Stomach (tissue), 9 donors: ENCODE data around the gene GRIN3A. TPM values are rescaled to one million over a fixed set of nuclear protein-coding genes. Genes with fewer than 3 reads are reported as not detected.

ENCODE experiments used
- DNase-seq, 2 donors: peaks; one replicate each; pipeline versions ENCODE4 v3.0.0 to v3.0.0-alpha.2; 2013 to 2019
- H3K27ac ChIP-seq, 5 donors: fragments of 200-600 bp in 4 of 5; sonication (generic) in 4 of 5; one replicate each; pipeline ENCODE4 v1.5.1; 2013 to 2019; ENCODE audit warnings: mild to moderate bottlenecking in 1 of 5, moderate library complexity in 1 of 5
- H3K27me3 ChIP-seq, 3 donors: fragments of 200-600 bp; sonication (generic); one replicate each; pipeline ENCODE4 v1.5.1; 2017 to 2019; ENCODE audit warnings: mixed run types in 1 of 3
- H3K36me3 ChIP-seq, 4 donors: fragments of 200-600 bp; sonication (generic); 1 replicate in 3 of 4; 2 replicates in 1 of 4; pipeline ENCODE4 v1.5.1; 2016 to 2019
- H3K4me1 ChIP-seq, 4 donors: fragments of 200-600 bp; sonication (generic); one replicate each; pipeline ENCODE4 v1.5.1; 2016 to 2019
- H3K4me3 ChIP-seq, 4 donors: fragments of 200-600 bp; sonication (generic) in 3 of 4; one replicate each; pipeline ENCODE4 v1.5.1; 2016 to 2019; ENCODE audit warnings: mild to moderate bottlenecking in 1 of 4
- H3K9me3 ChIP-seq, 4 donors: fragments of 200-600 bp; sonication (generic); one replicate each; pipeline ENCODE4 v1.5.1; 2016 to 2019
- EP300 ChIP-seq: sonication (generic); formaldehyde crosslinking; IDR thresholded peaks from one replicate; pipeline ENCODE4 v1.6.1; 2017; ENCODE audit warnings: antibody characterized with exemption
- POLR2A ChIP-seq, 4 donors: fragments of 450-650 bp; IDR thresholded peaks; one replicate each; pipeline ENCODE4 v1.6.1; 2016; ENCODE audit warnings: antibody characterized with exemption in 4 of 4, control low read depth in 2 of 4, mild to moderate bottlenecking in 1 of 4, moderate library complexity in 1 of 4
- POLR2AphosphoS5 ChIP-seq, 3 donors: sonication (generic); formaldehyde crosslinking; IDR thresholded peaks; one replicate each; pipeline ENCODE4 v1.6.1; 2016; ENCODE audit warnings: antibody characterized with exemption in 3 of 3
- WGBS, 5 donors: extraction: QIAGEN DNeasy Blood & Tissue Kit in 3 of 5; methylation state at CpG; one replicate each; pipeline versions ENCODE4 v1.1.5 to v1.1.7; 2013 to 2018; 5-methylcytosine and 5-hydroxymethylcytosine counted together
- intact Hi-C: fragments of 100-400 bp; cut with DNase I; formaldehyde crosslinking; loops from one replicate; pipeline ENCODE4 v1.15.1; 2023; ENCODE audit warnings: low total_unique reads
- polyA plus RNA-seq, 3 donors: library from polyadenylated mRNA; stranded (reverse); fragments of 200-250 nt; gene quantifications; one replicate each; pipeline ENCODE4 v1.2.3, GENCODE V29; 2013
- total RNA-seq, 5 donors: library from RNA; depleted of rRNA; stranded (reverse); fragments of >200 nt; gene quantifications; one replicate each; pipeline versions ENCODE4 v1.1.0 to v1.2.3, GENCODE V29; 2014 to 2016
- TF ChIP-seq, protein P1 (sequence below), 7 experiments: fragments of 450-650 bp in 4 of 7; fragments of 200-600 bp in 3 of 7; sonication (generic) in 3 of 7; IDR thresholded peaks; one replicate each; pipeline ENCODE4 v1.5.1; 2016 to 2019; ENCODE audit warnings: antibody characterized with exemption in 7 of 7, control low read depth in 2 of 7, mild to moderate bottlenecking in 1 of 7
- donor health status: healthy with polysubstance abuse.
- donor health status: Bipolar disorder and iron deficiency.
- donor health status: healthy.

Gene GRIN3A
- total and polyA plus RNA-seq, 8 donors, result 0.18 TPM; not detected in 7

DNA sequence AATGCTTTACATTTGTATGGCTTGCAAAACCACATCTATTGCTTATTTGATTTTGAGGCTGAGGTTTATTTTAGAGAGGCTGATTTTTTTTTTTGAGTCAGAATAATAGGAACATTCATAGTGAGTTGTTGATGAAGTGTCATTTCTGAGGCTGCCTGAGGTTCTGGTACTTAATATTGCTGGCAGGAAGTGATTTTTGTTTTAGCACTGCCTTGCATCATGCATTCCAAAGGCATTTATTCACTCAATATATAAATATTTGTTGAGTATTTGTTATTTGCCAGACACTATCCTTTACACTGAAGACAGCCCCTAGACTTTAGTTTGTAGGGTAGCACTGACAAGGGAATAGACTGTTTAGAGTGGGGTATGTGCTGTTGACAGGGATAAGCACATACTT lies 202.1 kb downstream of the GRIN3A start:
- Histone ChIP-seq H3K9me3 (no peaks in the 10 kb centered on the region), H3K27me3 (no peaks in the 10 kb centered on the region), H3K4me1 (peaks cover 14 to 44% (median 30%) of the 10 kb centered on the region in 4 donors), H3K36me3 (peaks cover 13 to 59% (median 58%) of the 10 kb centered on the region in 4 donors), H3K27ac (no peak overlapping the region), H3K4me3 (no peak overlapping the region)
- TF ChIP-seq, protein P1, sequence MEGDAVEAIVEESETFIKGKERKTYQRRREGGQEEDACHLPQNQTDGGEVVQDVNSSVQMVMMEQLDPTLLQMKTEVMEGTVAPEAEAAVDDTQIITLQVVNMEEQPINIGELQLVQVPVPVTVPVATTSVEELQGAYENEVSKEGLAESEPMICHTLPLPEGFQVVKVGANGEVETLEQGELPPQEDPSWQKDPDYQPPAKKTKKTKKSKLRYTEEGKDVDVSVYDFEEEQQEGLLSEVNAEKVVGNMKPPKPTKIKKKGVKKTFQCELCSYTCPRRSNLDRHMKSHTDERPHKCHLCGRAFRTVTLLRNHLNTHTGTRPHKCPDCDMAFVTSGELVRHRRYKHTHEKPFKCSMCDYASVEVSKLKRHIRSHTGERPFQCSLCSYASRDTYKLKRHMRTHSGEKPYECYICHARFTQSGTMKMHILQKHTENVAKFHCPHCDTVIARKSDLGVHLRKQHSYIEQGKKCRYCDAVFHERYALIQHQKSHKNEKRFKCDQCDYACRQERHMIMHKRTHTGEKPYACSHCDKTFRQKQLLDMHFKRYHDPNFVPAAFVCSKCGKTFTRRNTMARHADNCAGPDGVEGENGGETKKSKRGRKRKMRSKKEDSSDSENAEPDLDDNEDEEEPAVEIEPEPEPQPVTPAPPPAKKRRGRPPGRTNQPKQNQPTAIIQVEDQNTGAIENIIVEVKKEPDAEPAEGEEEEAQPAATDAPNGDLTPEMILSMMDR (IDR thresholded peaks at IDR 0.05), result no peak
- TF ChIP-seq EP300 (no peak), POLR2AphosphoS5 (IDR thresholded peaks at IDR 0.05) (no peak), POLR2A (IDR thresholded peaks at IDR 0.05) (no peak)
- intact Hi-C loops, result no loop called here
- DNase-seq, result no peak

DNA sequence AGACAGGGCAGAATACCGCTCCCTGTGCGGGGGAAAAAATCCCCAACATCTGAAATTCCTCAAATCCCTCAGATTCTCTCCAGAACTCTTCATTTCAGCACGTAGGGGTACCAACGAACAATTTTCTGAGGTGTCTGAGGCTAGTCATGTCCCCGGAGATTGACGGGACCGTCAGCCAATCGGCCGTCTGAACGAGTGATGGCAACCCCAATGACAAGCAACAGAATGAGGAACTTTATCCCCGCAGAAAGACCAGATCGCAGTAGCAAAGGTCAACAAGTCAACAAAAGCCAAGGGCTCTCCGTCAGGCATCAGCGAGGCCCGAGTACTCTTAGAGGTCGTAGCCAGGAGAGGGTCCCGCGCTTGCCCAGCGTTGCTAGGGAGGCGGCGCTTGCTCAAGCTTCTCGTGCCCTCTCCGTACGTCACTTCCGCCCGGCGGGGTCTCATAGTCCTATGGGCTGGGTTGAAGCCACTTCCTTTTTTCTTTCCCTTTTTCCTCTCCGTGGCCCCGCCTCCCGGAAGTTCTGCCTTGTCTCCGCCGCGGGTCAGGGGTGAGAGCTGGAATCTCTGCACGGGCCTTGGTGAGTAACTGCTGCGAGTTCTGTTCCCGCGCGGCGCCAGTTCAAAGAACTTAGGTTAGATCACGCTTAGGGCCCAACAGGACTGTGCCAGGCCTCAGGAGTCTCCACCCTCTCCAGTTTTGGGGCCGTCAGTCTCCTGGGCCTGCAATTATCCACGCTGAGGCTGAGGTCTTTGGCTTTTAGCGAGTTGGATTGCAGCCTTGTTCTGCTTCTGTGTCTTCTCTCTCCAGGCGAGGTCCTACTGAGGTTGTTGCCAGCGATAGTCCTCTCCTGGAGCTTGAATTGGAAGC lies 204.9 kb downstream of the GRIN3A start, which contains the start of gene RNF20:
Gene RNF20, plus strand, starts transcription at position 520 of the 871 bp plus-strand sequence. CDS start 1,571 bp downstream, outside the sequence.
- peak within 1 kb of the TSS; percentile 63 to 83 (median 71) for H3K4me3 ChIP-seq
- 0 to 1% (median 0%) methylated on average over 41 to 45 of the region's 45 CpGs for WGBS, 5 donors
- peaks cover 14 to 44% (median 28%) of the 10 kb centered on the region in 4 donors for H3K4me1 ChIP-seq
- no peaks in the 10 kb centered on the region for H3K9me3 ChIP-seq
- H3K27ac ChIP-seq, result peak within 1 kb of the TSS; percentile 83 to 96 (median 92)
- intact Hi-C loops, result no loop called here
- TF ChIP-seq POLR2AphosphoS5 (IDR thresholded peaks at IDR 0.05) (peak; percentile 25 to 87 (median 56)), POLR2A (IDR thresholded peaks at IDR 0.05) (no peak)
- TF ChIP-seq, protein P1 (IDR thresholded peaks at IDR 0.05), result peak in 1 of 7 experiments; percentile 8
- peak; percentile 100 for DNase-seq
- no peaks in the 10 kb centered on the region for H3K27me3 ChIP-seq
- peaks cover 0 to 32% (median 31%) of the 10 kb centered on the region in 4 donors for H3K36me3 ChIP-seq

DNA sequence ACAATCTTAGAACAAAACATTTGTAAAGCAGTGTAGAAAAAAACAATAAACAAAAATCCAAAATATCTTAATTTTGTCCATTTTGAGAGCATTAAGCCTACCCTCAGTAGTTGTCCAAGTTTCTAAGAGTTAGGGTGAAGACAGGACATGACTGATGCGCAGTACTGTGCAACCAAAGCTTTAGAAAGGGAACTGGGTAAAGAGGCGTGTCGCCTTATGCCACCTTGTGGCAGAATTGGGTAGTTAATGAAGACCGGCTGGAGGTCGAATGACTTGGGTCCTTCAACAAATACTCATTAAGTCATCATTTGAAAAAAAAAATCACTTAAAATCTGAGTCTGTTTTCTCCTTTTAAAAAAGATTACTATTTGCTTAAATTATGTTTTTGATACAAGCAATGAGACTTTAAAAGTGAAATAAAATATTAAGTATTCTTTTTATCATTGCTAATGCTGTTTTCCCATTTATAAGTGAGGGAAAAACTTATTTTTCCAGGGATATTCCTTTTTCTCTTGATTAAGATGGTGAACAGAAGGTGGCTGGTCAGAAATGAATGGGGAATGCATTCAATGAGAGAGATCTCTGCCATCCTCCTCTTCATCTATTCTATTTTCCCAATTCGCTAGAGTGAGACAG lies 208.3 kb downstream of the GRIN3A start:
- intact Hi-C loops, result no loop called here
- no peaks in the 10 kb centered on the region for H3K27me3 ChIP-seq
- no peak for TF ChIP-seq EP300
- TF ChIP-seq, protein P1 (IDR thresholded peaks at IDR 0.05), result peak in 5 of 7 experiments; percentile 69 to 87 (median 81)

DNA sequence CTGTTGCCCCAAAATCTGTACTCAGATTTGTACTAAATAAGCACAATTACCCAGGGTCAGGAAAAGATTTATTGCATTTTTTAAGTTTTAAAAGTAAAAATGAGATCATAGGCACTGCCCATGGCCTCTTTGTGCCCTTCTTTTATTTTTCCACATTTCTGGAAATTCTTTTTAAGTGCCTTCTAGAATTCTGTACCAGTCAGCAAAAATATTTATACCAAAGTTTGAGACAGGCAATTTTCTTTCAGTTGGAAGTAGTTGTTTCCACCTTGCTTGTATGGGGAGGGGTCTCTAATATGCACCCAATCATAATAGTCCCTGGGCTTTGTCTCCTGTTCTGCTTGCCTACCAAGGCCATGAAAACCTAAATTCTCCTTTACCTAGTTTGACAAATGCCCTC lies 210.4 kb downstream of the GRIN3A start:
- no peak for TF ChIP-seq POLR2A (IDR thresholded peaks at IDR 0.05)
- no peak for TF ChIP-seq EP300
- TF ChIP-seq, protein P1 (IDR thresholded peaks at IDR 0.05), result no peak
- TF ChIP-seq POLR2AphosphoS5 (IDR thresholded peaks at IDR 0.05), result no peak

More for the DNA sequence above, 208.3 kb downstream of the GRIN3A start:
- peaks cover 9 to 18% (median 12%) of the 10 kb centered on the region in 4 donors for H3K4me1 ChIP-seq
- no peaks in the 10 kb centered on the region for H3K9me3 ChIP-seq
- H3K4me3 ChIP-seq, result no peak overlapping the region
- 17 to 19% (median 17%) methylated on average over 6 of the region's 6 CpGs for WGBS, 5 donors
- peak; percentile 71 to 88 for DNase-seq
- H3K36me3 ChIP-seq, result peaks cover 0 to under 1% (median 0%) of the 10 kb centered on the region in 4 donors
- H3K27ac ChIP-seq, result no peak overlapping the region

More for the DNA sequence above, 210.4 kb downstream of the GRIN3A start:
- Histone ChIP-seq H3K36me3 (no peaks in the 10 kb centered on the region), H3K9me3 (no peaks in the 10 kb centered on the region), H3K4me1 (peaks cover 0 to 4% (median 0%) of the 10 kb centered on the region in 4 donors), H3K27me3 (peaks cover 0 to 5% (median 0%) of the 10 kb centered on the region in 3 donors), H3K4me3 (no peak overlapping the region), H3K27ac (no peak overlapping the region)
- intact Hi-C loops, result loop anchor here (2.0 kb wide), 1 partner anchor 69 kb away; no protein-coding TSS in a partner anchor
- DNase-seq, result no peak
